Vagina (tissue), 2 donors: ENCODE measurements around the gene FAM76A. TPM values are rescaled to one million over a fixed set of nuclear protein-coding genes. Genes with fewer than 3 reads are reported as not detected.

ENCODE experiments used
- DNase-seq, 2 donors: peaks; one replicate each; pipeline ENCODE4 v3.0.0-alpha.2; 2017; ENCODE audit errors: extremely low spot score in 2 of 2
- H3K27ac ChIP-seq: fragments of 200-600 bp; sonication (generic); one replicate; pipeline ENCODE4 v1.5.1; 2019
- H3K27me3 ChIP-seq: fragments of 200-600 bp; sonication (generic); one replicate; pipeline ENCODE4 v1.5.1; 2019
- H3K36me3 ChIP-seq, 2 donors: fragments of 200-600 bp; sonication (generic); one replicate each; pipeline ENCODE4 v1.5.1; 2017 to 2019
- H3K4me1 ChIP-seq: fragments of 200-600 bp; sonication (generic); one replicate; pipeline ENCODE4 v1.5.1; 2019
- H3K4me3 ChIP-seq, 2 donors: fragments of 200-600 bp; sonication (generic); 1 replicate in 1 of 2; 2 replicates in 1 of 2; pipeline ENCODE4 v1.5.1; 2016 to 2019
- H3K9me3 ChIP-seq: fragments of 200-600 bp; sonication (generic); one replicate; pipeline ENCODE4 v1.5.1; 2019
- POLR2A ChIP-seq, 2 donors: fragments of 450-650 bp; IDR thresholded peaks; one replicate each; pipeline ENCODE4 v1.6.1; 2017; ENCODE audit warnings: antibody characterized with exemption in 2 of 2, mild to moderate bottlenecking in 2 of 2, moderate library complexity in 2 of 2
- POLR2AphosphoS5 ChIP-seq, 2 donors: sonication (generic); formaldehyde crosslinking; IDR thresholded peaks; one replicate each; pipeline ENCODE4 v1.9.0; 2017; ENCODE audit warnings: antibody characterized with exemption in 2 of 2, mild to moderate bottlenecking in 2 of 2, low read depth in 1 of 2; ENCODE audit not compliant: insufficient read depth in 1 of 2
- intact Hi-C: fragments of 100-400 bp; cut with DNase I; formaldehyde crosslinking; loops from one replicate; pipeline ENCODE4 v1.15.1; 2023
- total RNA-seq: library from RNA; depleted of rRNA; stranded (reverse); fragments of >200 nt; gene quantifications from one replicate; pipeline ENCODE4 v1.2.3, GENCODE V29; 2016
- TF ChIP-seq, protein P1 (sequence below), 3 experiments: fragments of 450-650 bp in 2 of 3; fragments of 200-600 bp in 1 of 3; sonication (generic) in 1 of 3; IDR thresholded peaks; one replicate each; pipeline ENCODE4 v1.5.1; 2017 to 2019; ENCODE audit warnings: antibody characterized with exemption in 3 of 3, mild to moderate bottlenecking in 2 of 3, moderate library complexity in 2 of 3

Gene FAM76A
- total RNA-seq, 1 donor from 2014 or later: 16.7 TPM

DNA sequence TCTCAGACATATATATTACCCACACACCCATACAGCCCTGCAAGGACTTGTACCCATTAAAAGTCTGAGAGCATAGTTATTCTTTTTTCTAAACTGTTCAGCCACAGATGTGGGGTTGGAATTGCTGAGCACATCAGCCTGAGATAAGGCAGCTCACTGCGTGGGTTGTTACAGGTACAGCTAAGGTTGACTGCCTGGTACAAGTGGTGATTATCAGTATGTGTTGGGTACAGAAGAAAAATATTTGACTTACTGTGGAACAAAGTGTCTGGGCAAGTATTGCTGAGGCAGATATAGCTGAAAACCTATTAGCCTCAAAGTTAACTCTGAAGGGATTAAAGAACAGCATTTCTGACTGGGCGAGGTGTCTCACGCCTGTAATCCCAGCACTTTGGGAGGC lies 52.3 kb downstream of the FAM76A start:
- H3K9me3 ChIP-seq: no peaks in the 10 kb centered on the region
- TF ChIP-seq, protein P1, sequence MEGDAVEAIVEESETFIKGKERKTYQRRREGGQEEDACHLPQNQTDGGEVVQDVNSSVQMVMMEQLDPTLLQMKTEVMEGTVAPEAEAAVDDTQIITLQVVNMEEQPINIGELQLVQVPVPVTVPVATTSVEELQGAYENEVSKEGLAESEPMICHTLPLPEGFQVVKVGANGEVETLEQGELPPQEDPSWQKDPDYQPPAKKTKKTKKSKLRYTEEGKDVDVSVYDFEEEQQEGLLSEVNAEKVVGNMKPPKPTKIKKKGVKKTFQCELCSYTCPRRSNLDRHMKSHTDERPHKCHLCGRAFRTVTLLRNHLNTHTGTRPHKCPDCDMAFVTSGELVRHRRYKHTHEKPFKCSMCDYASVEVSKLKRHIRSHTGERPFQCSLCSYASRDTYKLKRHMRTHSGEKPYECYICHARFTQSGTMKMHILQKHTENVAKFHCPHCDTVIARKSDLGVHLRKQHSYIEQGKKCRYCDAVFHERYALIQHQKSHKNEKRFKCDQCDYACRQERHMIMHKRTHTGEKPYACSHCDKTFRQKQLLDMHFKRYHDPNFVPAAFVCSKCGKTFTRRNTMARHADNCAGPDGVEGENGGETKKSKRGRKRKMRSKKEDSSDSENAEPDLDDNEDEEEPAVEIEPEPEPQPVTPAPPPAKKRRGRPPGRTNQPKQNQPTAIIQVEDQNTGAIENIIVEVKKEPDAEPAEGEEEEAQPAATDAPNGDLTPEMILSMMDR (IDR thresholded peaks at IDR 0.05): no peak
- TF ChIP-seq POLR2AphosphoS5 (IDR thresholded peaks at IDR 0.05; ENCODE audit: insufficient read depth in 1 of 2, low read depth in 1 of 2) (no peak), POLR2A (IDR thresholded peaks at IDR 0.05) (no peak)
- intact Hi-C loops: no loop called here
- no peaks in the 10 kb centered on the region for H3K27me3 ChIP-seq
- H3K4me1 ChIP-seq: peaks cover 26% of the 10 kb centered on the region
- DNase-seq: no peak
- H3K27ac ChIP-seq: no peak overlapping the region
- H3K36me3 ChIP-seq: no peaks in the 10 kb centered on the region
- no peak overlapping the region for H3K4me3 ChIP-seq

DNA sequence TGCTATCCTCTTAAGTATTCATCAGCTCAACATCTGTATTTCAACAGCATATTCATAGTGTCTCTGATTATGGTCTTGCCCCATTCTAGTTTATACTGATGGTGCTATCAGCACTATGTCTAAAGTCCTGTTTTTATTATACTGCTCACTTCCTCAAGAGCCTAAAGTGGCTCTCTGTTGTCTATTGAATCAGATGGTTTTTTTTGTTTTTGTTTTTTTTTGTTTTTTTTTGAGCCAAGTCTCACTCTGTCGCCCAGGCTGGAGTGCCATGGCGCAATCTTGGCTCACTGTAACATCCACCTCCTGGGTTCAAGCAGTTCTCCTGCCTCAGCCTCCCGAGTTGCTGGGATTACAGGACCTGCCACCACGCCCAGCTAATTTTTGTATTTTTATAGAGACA lies 53.4 kb downstream of the FAM76A start:
- Histone ChIP-seq H3K4me3 (no peak overlapping the region), H3K27ac (no peak overlapping the region), H3K27me3 (no peaks in the 10 kb centered on the region), H3K9me3 (no peaks in the 10 kb centered on the region), H3K36me3 (no peaks in the 10 kb centered on the region), H3K4me1 (peaks cover 33% of the 10 kb centered on the region)
- TF ChIP-seq, protein P1 (IDR thresholded peaks at IDR 0.05): no peak
- intact Hi-C loops: no loop called here
- DNase-seq: no peak

DNA sequence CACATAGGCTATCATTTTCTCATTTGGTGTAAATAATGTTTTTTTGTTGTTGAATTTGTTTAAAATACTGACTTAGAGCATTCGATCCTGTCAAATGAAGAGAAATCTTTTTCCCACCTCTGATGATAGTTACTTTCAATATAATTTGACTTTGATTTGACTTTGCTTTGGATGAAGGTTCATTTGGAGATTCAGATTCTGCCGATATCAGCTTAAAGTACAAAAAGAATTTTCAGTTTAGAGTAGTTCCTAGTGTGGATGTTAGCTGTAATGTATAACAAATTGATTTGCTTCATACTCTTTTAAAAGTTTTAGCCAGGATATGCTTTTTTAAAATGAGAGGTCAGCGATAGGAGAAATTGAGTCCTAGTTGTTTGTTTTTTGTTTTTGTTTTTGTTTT lies 57.2 kb downstream of the FAM76A start:
- H3K4me1 ChIP-seq: peaks cover 36% of the 10 kb centered on the region
- no peaks in the 10 kb centered on the region for H3K27me3 ChIP-seq
- H3K27ac ChIP-seq: no peak overlapping the region
- H3K9me3 ChIP-seq: no peaks in the 10 kb centered on the region
- no peak overlapping the region for H3K4me3 ChIP-seq
- TF ChIP-seq POLR2A (IDR thresholded peaks at IDR 0.05) (no peak), POLR2AphosphoS5 (IDR thresholded peaks at IDR 0.05; ENCODE audit: insufficient read depth in 1 of 2, low read depth in 1 of 2) (no peak)
- TF ChIP-seq, protein P1 (IDR thresholded peaks at IDR 0.05): no peak
- intact Hi-C loops: no loop called here
- DNase-seq: no peak
- H3K36me3 ChIP-seq: no peaks in the 10 kb centered on the region

DNA sequence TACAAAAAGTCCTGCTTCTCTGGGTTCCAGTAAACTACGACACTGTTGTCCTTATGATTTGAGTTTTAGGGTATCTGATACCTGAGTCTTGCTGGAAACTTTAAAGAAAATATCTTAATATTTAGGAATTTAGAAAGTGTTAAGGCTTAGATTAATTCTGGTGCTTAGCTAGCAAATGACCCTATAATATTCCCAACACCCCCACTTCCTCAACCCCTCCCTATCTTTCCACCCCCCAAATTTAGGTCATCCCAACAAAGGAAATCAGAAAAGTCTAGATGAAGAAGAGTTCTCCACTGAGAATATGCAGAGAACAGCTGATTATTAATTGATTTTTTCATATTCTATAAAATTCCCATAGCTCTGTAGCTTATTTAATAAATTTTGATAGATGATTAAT lies 58.9 kb downstream of the FAM76A start:
- intact Hi-C loops: no loop called here
- Histone ChIP-seq H3K36me3 (peaks cover 0 to 1% of the 10 kb centered on the region in 2 donors), H3K9me3 (no peaks in the 10 kb centered on the region), H3K27me3 (no peaks in the 10 kb centered on the region), H3K27ac (no peak overlapping the region), H3K4me1 (peaks cover 48% of the 10 kb centered on the region), H3K4me3 (no peak overlapping the region)
- TF ChIP-seq, protein P1 (IDR thresholded peaks at IDR 0.05): no peak
- no peak for TF ChIP-seq POLR2A (IDR thresholded peaks at IDR 0.05)
- TF ChIP-seq POLR2AphosphoS5 (IDR thresholded peaks at IDR 0.05; ENCODE audit: insufficient read depth in 1 of 2, low read depth in 1 of 2): no peak
- no peak for DNase-seq

DNA sequence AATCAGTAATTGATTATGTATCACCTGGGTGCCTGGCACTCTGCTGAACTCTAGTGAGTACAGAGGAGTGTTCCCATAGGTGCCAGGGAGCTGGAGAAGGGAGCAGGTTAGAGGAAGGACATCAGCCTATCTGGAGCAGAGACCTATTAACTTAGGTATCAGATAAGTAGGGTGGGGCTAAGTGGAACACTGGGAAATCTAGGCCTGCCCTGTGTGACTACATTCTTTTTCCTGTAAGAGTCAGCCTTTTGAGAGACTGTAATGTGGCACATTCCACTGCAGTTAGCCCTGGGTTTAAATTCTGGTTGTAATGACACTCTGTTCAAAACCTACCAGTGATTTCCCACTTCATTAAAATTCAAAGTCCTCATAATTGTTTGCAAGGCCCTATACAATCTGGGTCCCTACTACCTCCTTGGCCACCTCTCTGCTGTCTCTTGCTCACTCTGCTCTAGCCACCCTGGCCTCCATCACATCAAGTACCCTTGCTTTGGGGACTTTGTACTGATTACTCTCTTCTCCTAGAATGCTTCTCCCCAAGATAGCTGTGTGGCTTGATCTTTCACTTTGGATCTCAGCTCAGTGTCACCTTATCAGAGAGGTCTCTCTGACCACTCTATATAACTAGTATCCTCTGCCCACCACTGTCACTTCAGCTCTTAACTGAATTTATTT lies 60.2 kb downstream of the FAM76A start:
- H3K4me3 ChIP-seq: no peak overlapping the region
- H3K4me1 ChIP-seq: peaks cover 48% of the 10 kb centered on the region
- no peaks in the 10 kb centered on the region for H3K9me3 ChIP-seq
- DNase-seq: no peak
- H3K36me3 ChIP-seq: peaks cover 3 to 13% of the 10 kb centered on the region in 2 donors
- H3K27ac ChIP-seq: no peak overlapping the region
- H3K27me3 ChIP-seq: no peaks in the 10 kb centered on the region
- TF ChIP-seq POLR2A (IDR thresholded peaks at IDR 0.05) (no peak), POLR2AphosphoS5 (IDR thresholded peaks at IDR 0.05; ENCODE audit: insufficient read depth in 1 of 2, low read depth in 1 of 2) (no peak)
- TF ChIP-seq, protein P1 (IDR thresholded peaks at IDR 0.05): no peak
- intact Hi-C loops: no loop called here
